Neuronal stem cell (in vitro differentiated cells): ENCODE measurements around the gene PSMB3.

Experiments used
- DNase-seq: peaks from one replicate; pipeline ENCODE4 v3.0.0-alpha.2; 2013; ENCODE audit warnings: low spot score
- H2AFZ ChIP-seq: one replicate; pipeline ENCODE4 v1.6.1; 2013; ENCODE audit warnings: mild to moderate bottlenecking, low read length, inconsistent platforms
- H2AK5ac ChIP-seq: 2 replicates; pipeline ENCODE4 v1.6.1; 2013; ENCODE audit warnings: low read depth, mild to moderate bottlenecking, inconsistent platforms, low read length, moderate library complexity, mixed read lengths
- H2BK120ac ChIP-seq: 2 replicates; pipeline ENCODE4 v1.6.1; 2013; ENCODE audit warnings: low read depth, mild to moderate bottlenecking, inconsistent platforms, low read length, moderate library complexity, mixed read lengths
- H2BK12ac ChIP-seq: one replicate; pipeline ENCODE4 v1.6.1; 2013; ENCODE audit warnings: low read length, inconsistent platforms
- H2BK15ac ChIP-seq: 2 replicates; pipeline ENCODE4 v1.6.1; 2013; ENCODE audit warnings: mild to moderate bottlenecking, low read length, inconsistent platforms, mixed read lengths
- H2BK5ac ChIP-seq: one replicate; pipeline ENCODE4 v1.6.1; 2013; ENCODE audit warnings: inconsistent platforms, mild to moderate bottlenecking, low read length, moderate library complexity
- H3K14ac ChIP-seq: one replicate; pipeline ENCODE4 v1.6.1; 2013; ENCODE audit warnings: low read length, inconsistent platforms
- H3K18ac ChIP-seq: 2 replicates; pipeline ENCODE4 v1.6.1; 2013; ENCODE audit warnings: low read length, inconsistent platforms
- H3K23ac ChIP-seq: 2 replicates; pipeline ENCODE4 v1.6.1; 2013; ENCODE audit warnings: low read depth, mild to moderate bottlenecking, mixed read lengths, low read length, inconsistent platforms; ENCODE audit not compliant: poor library complexity
- H3K27ac ChIP-seq: replicated peaks from 3 replicates; pipeline ENCODE4 v1.5.1; 2013; ENCODE audit warnings: low read length, inconsistent platforms
- H3K27me3 ChIP-seq, 3 experiments: 2 replicates each; pipeline ENCODE4 v1.6.1; 2013; ENCODE audit warnings: low read length in 3 of 3, mild to moderate bottlenecking in 2 of 3, inconsistent platforms in 1 of 3, low read depth in 1 of 3, mixed read lengths in 1 of 3, moderate library complexity in 1 of 3; ENCODE audit not compliant: control insufficient read depth in 3 of 3, insufficient read depth in 3 of 3
- H3K36me3 ChIP-seq, 2 donors: replicated peaks in 1 of 2; 2 replicates each; pipeline ENCODE4 v1.6.1; 2013; ENCODE audit warnings: low read length in 2 of 2; ENCODE audit not compliant: control insufficient read depth in 2 of 2, insufficient read depth in 2 of 2
- H3K4ac ChIP-seq: 2 replicates; pipeline ENCODE4 v1.6.1; 2013; ENCODE audit warnings: inconsistent platforms, mild to moderate bottlenecking, low read length, moderate library complexity
- H3K4me1 ChIP-seq, 2 donors: 1 replicate in 1 of 2; 2 replicates in 1 of 2; pipeline ENCODE4 v1.6.1; 2013; ENCODE audit warnings: low read length in 2 of 2, low read depth in 1 of 2; ENCODE audit not compliant: control insufficient read depth in 2 of 2, insufficient read depth in 1 of 2
- H3K4me2 ChIP-seq: one replicate; pipeline ENCODE4 v1.6.1; 2013; ENCODE audit warnings: mild to moderate bottlenecking, low read length, inconsistent platforms; ENCODE audit not compliant: insufficient read depth, poor library complexity, severe bottlenecking
- H3K4me3 ChIP-seq, 2 donors: 2 replicates each; pipeline ENCODE4 v1.5.1; 2013; ENCODE audit warnings: low read length in 2 of 2, mild to moderate bottlenecking in 2 of 2, inconsistent platforms in 1 of 2, moderate library complexity in 1 of 2
- H3K79me1 ChIP-seq: one replicate; pipeline ENCODE4 v1.6.1; 2013; ENCODE audit warnings: low read depth, mild to moderate bottlenecking, inconsistent platforms, low read length, moderate library complexity
- H3K9ac ChIP-seq: one replicate; pipeline ENCODE4 v1.6.1; 2013; ENCODE audit warnings: mild to moderate bottlenecking, low read depth, low read length, inconsistent platforms; ENCODE audit not compliant: poor library complexity
- H3K9me3 ChIP-seq, 2 donors: replicated peaks in 1 of 2; 2 replicates each; pipeline versions ENCODE3 to v1.6.1; 2013; ENCODE audit warnings: low read length in 2 of 2, mild to moderate bottlenecking in 2 of 2, inconsistent platforms in 1 of 2, low read depth in 1 of 2, mixed read lengths in 1 of 2, moderate library complexity in 1 of 2; ENCODE audit not compliant: control insufficient read depth in 2 of 2, insufficient read depth in 1 of 2
- H4K8ac ChIP-seq: one replicate; pipeline ENCODE4 v1.6.1; 2013; ENCODE audit warnings: low read depth, mild to moderate bottlenecking, inconsistent platforms, low read length, moderate library complexity
- H4K91ac ChIP-seq: one replicate; pipeline ENCODE4 v1.6.1; 2013; ENCODE audit warnings: low read length, low read depth, mild to moderate bottlenecking, inconsistent platforms; ENCODE audit not compliant: poor library complexity
- WGBS, 2 donors: extraction: QIAGEN DNeasy Blood & Tissue Kit; methylation state at CpG; one replicate each; pipeline ENCODE4 v1.1.7; 2013; ENCODE audit warnings: missing lambda C conversion rate in 2 of 2, mixed read lengths in 1 of 2; ENCODE audit not compliant: insufficient read length in 2 of 2, insufficient replicate concordance in 1 of 2; ENCODE audit errors: extremely low coverage in 2 of 2; 5-methylcytosine and 5-hydroxymethylcytosine counted together

Gene PSMB3

GRCh38 chr17:38709864-38710603, 42.5 kb upstream of the PSMB3 start:
- no peak overlapping the region for H4K91ac ChIP-seq
- H3K4me2 ChIP-seq = no peak overlapping the region
- no CpG with 5 or more reads among the region's 13 CpGs for WGBS, 2 donors
- no peak overlapping the region for H3K23ac ChIP-seq
- H2AK5ac ChIP-seq = no peak overlapping the region
- peaks cover 8 to 9% of the 10 kb centered on the region in 2 donors for H3K4me1 ChIP-seq
- no peak overlapping the region for H2BK12ac ChIP-seq
- H3K4ac ChIP-seq = no peak overlapping the region
- H2BK5ac ChIP-seq = no peak overlapping the region
- peaks cover 0 to 11% (median 0%) of the 10 kb centered on the region in 3 experiments for H3K27me3 ChIP-seq
- DNase-seq = no peak
- no peak overlapping the region for H2BK120ac ChIP-seq
- H3K18ac ChIP-seq = no peak overlapping the region
- H3K36me3 ChIP-seq = peaks cover 11 to 75% of the 10 kb centered on the region in 2 donors
- H2AFZ ChIP-seq = no peak overlapping the region
- H2BK15ac ChIP-seq = no peak overlapping the region
- H3K4me3 ChIP-seq = no peak overlapping the region
- no peak overlapping the region for H3K14ac ChIP-seq
- no peak overlapping the region for H3K27ac ChIP-seq
- peaks cover 2% of the 10 kb centered on the region for H3K79me1 ChIP-seq
- no peak overlapping the region for H3K9ac ChIP-seq
- no peaks in the 10 kb centered on the region for H3K9me3 ChIP-seq
- no peak overlapping the region for H4K8ac ChIP-seq

- Histone ChIP-seq H2AK5ac (no peak overlapping the region), H3K23ac (no peak overlapping the region), H3K9ac (no peak overlapping the region), H3K4ac (no peak overlapping the region), H3K4me1 (peaks cover 8 to 9% of the 10 kb centered on the region in 2 donors), H3K27me3 (peaks cover 0 to 11% (median 0%) of the 10 kb centered on the region in 3 experiments), H4K8ac (no peak overlapping the region), H4K91ac (no peak overlapping the region), H2BK5ac (no peak overlapping the region), H3K27ac (no peak overlapping the region), H3K4me3 (no peak overlapping the region), H3K36me3 (peaks cover 11 to 81% of the 10 kb centered on the region in 2 donors), H3K9me3 (no peaks in the 10 kb centered on the region), H2BK15ac (no peak overlapping the region), H3K18ac (no peak overlapping the region), H2BK12ac (no peak overlapping the region), H2BK120ac (no peak overlapping the region), H2AFZ (no peak overlapping the region), H3K4me2 (no peak overlapping the region), H3K14ac (no peak overlapping the region), H3K79me1 (peaks cover 2% of the 10 kb centered on the region)
- no peak for DNase-seq
- WGBS, 2 donors = no CpG with 5 or more reads among the region's 3 CpGs
Observed at GRCh38 chr17:38710604-38710962, 42.0 kb upstream of the PSMB3 start.

- Histone ChIP-seq H2AK5ac (no peak overlapping the region), H3K9me3 (no peaks in the 10 kb centered on the region), H3K4me1 (peaks cover 8 to 9% of the 10 kb centered on the region in 2 donors), H3K79me1 (no peaks in the 10 kb centered on the region), H2BK5ac (no peak overlapping the region), H2BK120ac (no peak overlapping the region), H3K18ac (no peak overlapping the region), H4K8ac (no peak overlapping the region), H3K14ac (no peak overlapping the region), H3K27me3 (peaks cover 0 to 8% (median 0%) of the 10 kb centered on the region in 3 experiments), H3K36me3 (peaks cover 11 to 85% of the 10 kb centered on the region in 2 donors), H3K4ac (no peak overlapping the region), H2AFZ (no peak overlapping the region), H4K91ac (no peak overlapping the region), H3K23ac (no peak overlapping the region), H2BK15ac (no peak overlapping the region), H2BK12ac (no peak overlapping the region), H3K4me3 (no peak overlapping the region), H3K27ac (no peak overlapping the region), H3K9ac (no peak overlapping the region), H3K4me2 (no peak overlapping the region)
- no CpG with 5 or more reads among the region's 5 CpGs for WGBS, 2 donors
- DNase-seq = no peak
Observed at GRCh38 chr17:38710985-38711384, 41.6 kb upstream of the PSMB3 start.

GRCh38 chr17:38711792-38712571, 40.6 kb upstream of the PSMB3 start:
- Histone ChIP-seq H3K4me1 (peaks cover 0 to 3% of the 10 kb centered on the region in 2 donors), H3K4me2 (no peak overlapping the region), H3K23ac (no peak overlapping the region), H2BK5ac (no peak overlapping the region), H3K27ac (no peak overlapping the region), H4K91ac (no peak overlapping the region), H3K36me3 (peaks cover 11 to 91% of the 10 kb centered on the region in 2 donors), H3K79me1 (no peaks in the 10 kb centered on the region), H2BK12ac (no peak overlapping the region), H3K4ac (no peak overlapping the region), H2BK15ac (no peak overlapping the region), H3K9me3 (no peaks in the 10 kb centered on the region), H3K27me3 (no peaks in the 10 kb centered on the region), H4K8ac (no peak overlapping the region), H3K14ac (no peak overlapping the region), H2BK120ac (no peak overlapping the region), H3K4me3 (no peak overlapping the region), H3K18ac (no peak overlapping the region), H3K9ac (peak overlapping the region; percentile 9), H2AK5ac (no peak overlapping the region), H2AFZ (no peak overlapping the region)
- WGBS, 2 donors = no CpG with 5 or more reads among the region's 26 CpGs
- no peak for DNase-seq
